Right cardiac atrium (tissue), 5 donors: ENCODE data around the gene RSU1. TPM values are rescaled to one million over a fixed set of nuclear protein-coding genes. Genes with fewer than 3 reads are reported as not detected.

Experiments
- ATAC-seq, 2 donors: fragments of 200-7000 bp; cut with Tn5 transposase; one replicate each; pipeline versions ENCODE4 v1.8.0 to v1.9.1; 2020; ENCODE audit warnings: moderate library complexity in 2 of 2, mild to moderate bottlenecking in 1 of 2
- DNase-seq, 3 donors: peaks; one replicate each; pipeline ENCODE4 v3.0.0-alpha.2; 2020
- H3K27ac ChIP-seq: one replicate; pipeline ENCODE4 v1.5.1; 2013; ENCODE audit warnings: mild to moderate bottlenecking, low read length, control low read depth, moderate library complexity
- H3K27me3 ChIP-seq: one replicate; pipeline ENCODE4 v1.6.1; 2013; ENCODE audit not compliant: control insufficient read depth, insufficient read depth
- H3K4me1 ChIP-seq: one replicate; pipeline ENCODE4 v1.6.1; 2013; ENCODE audit warnings: low read length; ENCODE audit not compliant: control insufficient read depth, insufficient read depth
- H3K4me3 ChIP-seq: one replicate; pipeline ENCODE4 v1.5.1; 2013; ENCODE audit warnings: low read length, control low read depth
- H3K9me3 ChIP-seq: one replicate; pipeline ENCODE4 v1.6.1; 2013; ENCODE audit warnings: low read length; ENCODE audit not compliant: control insufficient read depth
- WGBS: extraction: QIAGEN DNeasy Blood & Tissue Kit; methylation state at CpG from one replicate; pipeline ENCODE4 v1.1.7; 2013; 5-methylcytosine and 5-hydroxymethylcytosine counted together
- intact Hi-C, 4 donors: fragments of 100-400 bp; cut with DNase I; formaldehyde crosslinking; loops; one replicate each; pipeline versions ENCODE4 v1.11.0 to v1.14.0; 2022 to 2023
- polyA plus RNA-seq: library from polyadenylated mRNA; stranded (reverse); fragments of 200-250 nt; gene quantifications from one replicate; pipeline ENCODE4 v1.2.3, GENCODE V29; 2013
- total RNA-seq, 4 donors: library from RNA; stranded (reverse); fragmentation: NEBNext Ultra II Directional; extraction: Animal tissue kit (Norgen Biotek cat#: 25700); gene quantifications; one replicate each; pipeline ENCODE4 v1.2.1, GENCODE V29; 2021
- donor health status: healthy with polysubstance abuse.
- donor health status: DM: no; HTN: yes; CAD: no.
- donor health status: DM: no; HTN: no; CAD: no.
- donor health status: DM: no; HTN: yes; CAD: no; lungs with severe emphysema.
- donor health status: DM: yes; HTN: yes; CAD: no.

Gene RSU1
- total and polyA plus RNA-seq, 5 donors: 44.4 to 53.4 (median 48.2) TPM

GRCh38 chr10:16606923-16607322 lies 210.3 kb downstream of the RSU1 start:
- Histone ChIP-seq H3K4me1 (peaks cover 3% of the 10 kb centered on the region), H3K9me3 (no peaks in the 10 kb centered on the region), H3K27ac (no peak overlapping the region), H3K27me3 (no peaks in the 10 kb centered on the region), H3K4me3 (no peak overlapping the region)
- 95% methylated on average over 8 of the region's 8 CpGs for WGBS
- intact Hi-C loops: no loop called here
- DNase-seq (no peak), ATAC-seq (no peak)

- WGBS: 81% methylated on average over 6 of the region's 6 CpGs
- no peak for ATAC-seq
- no peak overlapping the region for H3K4me3 ChIP-seq
- intact Hi-C loops: no loop called here
- H3K9me3 ChIP-seq: no peaks in the 10 kb centered on the region
- DNase-seq: no peak
- no peak overlapping the region for H3K27ac ChIP-seq
- H3K27me3 ChIP-seq: no peaks in the 10 kb centered on the region
- peaks cover 3% of the 10 kb centered on the region for H3K4me1 ChIP-seq
These were observed 210.8 kb downstream of the RSU1 start for GRCh38 chr10:16606421-16606820.

- H3K9me3 ChIP-seq: no peaks in the 10 kb centered on the region
- ATAC-seq (no peak), DNase-seq (no peak)
- 90% methylated on average over 2 of the region's 2 CpGs for WGBS
- no peak overlapping the region for H3K27ac ChIP-seq
- H3K4me1 ChIP-seq: no peaks in the 10 kb centered on the region
- intact Hi-C loops: no loop called here
- H3K27me3 ChIP-seq: no peaks in the 10 kb centered on the region
- no peak overlapping the region for H3K4me3 ChIP-seq
These were observed 213.9 kb downstream of the RSU1 start for GRCh38 chr10:16603308-16603707.

DNA sequence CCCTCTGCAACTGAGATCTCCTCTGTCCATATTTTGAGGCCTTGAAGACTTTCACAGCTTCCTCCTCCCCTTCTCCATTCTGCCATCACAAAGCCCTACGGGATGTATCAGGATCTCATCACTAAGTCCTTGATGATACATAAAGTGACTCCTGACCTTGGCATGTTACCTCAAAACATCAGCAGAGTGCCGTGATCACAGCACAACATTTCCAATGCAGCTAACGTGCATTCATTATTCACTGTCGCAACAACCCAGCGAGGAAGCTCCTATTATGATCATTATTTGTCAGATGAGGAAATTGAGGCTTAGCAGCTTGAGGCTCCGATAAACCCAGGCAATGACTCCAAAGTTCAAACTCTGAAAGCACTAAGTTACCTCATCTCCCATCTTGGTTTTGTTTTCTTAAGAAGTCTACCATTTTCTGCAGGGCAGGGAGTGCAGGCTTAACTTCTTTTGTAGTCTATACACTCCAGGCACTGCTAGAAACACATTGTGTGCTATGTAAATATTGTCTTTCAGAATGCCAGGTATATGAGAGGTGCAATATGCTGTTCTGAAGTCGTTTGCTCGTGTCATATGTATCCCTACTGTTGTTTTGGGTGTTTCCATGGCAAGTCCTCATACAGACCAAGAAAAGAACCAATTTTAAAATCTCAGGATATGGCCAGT lies 215.0 kb downstream of the RSU1 start:
- no peaks in the 10 kb centered on the region for H3K4me1 ChIP-seq
- ATAC-seq: no peak
- no peak overlapping the region for H3K27ac ChIP-seq
- H3K9me3 ChIP-seq: no peaks in the 10 kb centered on the region
- intact Hi-C loops: no loop called here
- 75% methylated on average over 8 of the region's 8 CpGs for WGBS
- no peak for DNase-seq
- H3K4me3 ChIP-seq: no peak overlapping the region
- H3K27me3 ChIP-seq: no peaks in the 10 kb centered on the region

- H3K27ac ChIP-seq: no peak overlapping the region
- no peak overlapping the region for H3K4me3 ChIP-seq
- DNase-seq: peak in 1 of 3 donors; percentile 55
- WGBS: 80% methylated on average over 8 of the region's 8 CpGs
- intact Hi-C loops: loop anchor here in 1 of 4 donors (2.0 kb wide), 1 partner anchor 63 kb away; no protein-coding TSS in a partner anchor
- peak in 1 of 2 donors; percentile 17 for ATAC-seq
- H3K9me3 ChIP-seq: no peaks in the 10 kb centered on the region
- no peaks in the 10 kb centered on the region for H3K27me3 ChIP-seq
- H3K4me1 ChIP-seq: no peaks in the 10 kb centered on the region
These were observed 217.6 kb downstream of the RSU1 start for GRCh38 chr10:16599662-16600061.

- 91% methylated on average over 11 of the region's 11 CpGs for WGBS
- intact Hi-C loops: no loop called here
These were observed 219.6 kb downstream of the RSU1 start for GRCh38 chr10:16597656-16598055.

DNA sequence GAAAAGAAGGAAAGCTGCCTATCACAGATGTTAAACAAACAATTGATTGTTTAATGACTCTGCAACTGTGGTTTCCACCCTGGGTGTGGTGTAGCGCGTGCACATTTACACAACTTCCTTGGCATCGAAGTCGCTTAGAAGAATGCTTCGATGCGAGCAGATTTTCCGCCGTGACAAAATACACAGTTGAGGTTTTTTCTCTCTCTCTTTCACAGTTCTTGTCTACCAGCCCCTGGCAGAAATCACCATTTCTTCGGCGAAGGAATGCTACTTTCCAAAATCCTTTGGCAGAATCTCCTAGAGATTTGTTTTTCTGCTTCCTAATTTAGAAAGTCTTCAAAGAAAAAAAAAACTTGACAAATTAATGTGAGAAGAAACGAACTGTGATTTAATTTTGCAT lies 224.8 kb downstream of the RSU1 start:
- Histone ChIP-seq H3K27ac (no peak overlapping the region), H3K4me1 (no peaks in the 10 kb centered on the region), H3K9me3 (no peaks in the 10 kb centered on the region), H3K4me3 (no peak overlapping the region), H3K27me3 (no peaks in the 10 kb centered on the region)
- 66% methylated on average over 11 of the region's 11 CpGs for WGBS
- intact Hi-C loops: no loop called here
- ATAC-seq (no peak), DNase-seq (peak in 2 of 3 donors; percentile 17 to 53)

More at GRCh38 chr10:16597656-16598055, 219.6 kb downstream of the RSU1 start:
- no peak overlapping the region for H3K27ac ChIP-seq
- H3K9me3 ChIP-seq: no peaks in the 10 kb centered on the region
- DNase-seq: no peak
- no peak for ATAC-seq
- no peaks in the 10 kb centered on the region for H3K4me1 ChIP-seq
- H3K4me3 ChIP-seq: no peak overlapping the region
- H3K27me3 ChIP-seq: no peaks in the 10 kb centered on the region

DNA sequence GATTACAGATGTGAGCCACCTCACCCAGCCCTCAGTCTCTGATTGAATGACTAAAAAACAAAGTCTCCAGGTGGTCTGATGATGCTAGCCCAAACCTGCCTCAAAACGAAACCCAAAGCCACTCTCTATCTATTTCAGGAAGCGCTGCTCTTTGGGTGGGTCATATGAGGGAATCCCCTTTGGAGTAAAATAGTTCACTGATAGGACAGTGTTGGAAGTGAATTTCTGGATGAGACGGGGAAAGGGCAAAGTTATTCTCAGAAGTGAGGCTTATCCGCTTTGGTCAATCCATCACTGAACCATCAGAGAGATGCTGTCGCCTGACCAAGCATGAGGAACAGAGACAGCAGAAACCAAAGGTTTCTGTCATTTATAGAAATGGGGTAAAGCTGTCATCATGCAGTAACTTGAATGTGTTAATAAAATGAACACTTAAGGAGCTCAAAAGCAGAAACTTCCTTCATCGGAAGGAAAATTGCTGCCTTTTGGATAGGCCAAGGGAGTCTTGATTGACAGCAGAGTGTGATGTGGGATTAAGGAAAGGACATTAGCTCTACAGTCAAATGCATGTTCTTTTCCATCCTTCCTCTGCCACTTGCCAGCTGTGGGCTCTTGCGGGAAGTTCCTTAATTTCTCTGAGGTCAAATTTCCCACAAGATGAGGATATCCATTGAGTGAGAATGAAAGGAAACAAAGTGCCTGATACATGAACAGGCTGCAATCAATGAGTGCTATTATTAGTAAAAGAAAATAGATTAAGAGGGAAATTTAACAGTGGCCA lies 230.7 kb downstream of the RSU1 start:
- DNase-seq: no peak
- 85% methylated on average over 7 of the region's 7 CpGs for WGBS

DNA sequence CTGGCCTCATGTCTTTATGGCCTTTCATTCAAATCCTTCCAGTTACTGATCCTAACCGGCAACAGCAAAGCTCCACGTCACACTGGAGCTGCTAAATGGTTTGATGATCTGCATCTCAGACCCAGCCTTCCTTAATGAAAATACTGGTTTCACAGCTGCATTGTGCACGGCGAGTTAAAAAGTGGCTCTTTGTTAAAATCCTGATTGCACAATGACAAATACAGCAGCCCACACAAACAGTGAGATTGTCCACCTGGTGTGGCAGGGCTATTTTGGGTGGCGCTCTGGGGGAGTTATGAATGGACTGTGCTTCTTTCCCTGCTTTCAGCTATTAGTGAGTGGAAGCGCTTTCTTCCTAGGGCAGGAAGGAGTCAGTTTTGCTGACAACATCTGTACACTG lies 232.1 kb downstream of the RSU1 start:
- Histone ChIP-seq H3K27ac (no peak overlapping the region), H3K4me3 (no peak overlapping the region), H3K27me3 (no peaks in the 10 kb centered on the region), H3K4me1 (no peaks in the 10 kb centered on the region), H3K9me3 (no peaks in the 10 kb centered on the region)
- DNase-seq (no peak), ATAC-seq (no peak)
- intact Hi-C loops: no loop called here
- 72% methylated on average over 6 of the region's 6 CpGs for WGBS

More for the DNA sequence above, 230.7 kb downstream of the RSU1 start:
- Histone ChIP-seq H3K4me1 (no peaks in the 10 kb centered on the region), H3K9me3 (no peaks in the 10 kb centered on the region), H3K4me3 (no peak overlapping the region), H3K27ac (no peak overlapping the region), H3K27me3 (no peaks in the 10 kb centered on the region)
- no peak for ATAC-seq
- intact Hi-C loops: no loop called here

GRCh38 chr10:16583382-16583781 lies 233.8 kb downstream of the RSU1 start:
- no peaks in the 10 kb centered on the region for H3K4me1 ChIP-seq
- no peak overlapping the region for H3K4me3 ChIP-seq
- peak; percentile 65 to 80 for ATAC-seq
- no peaks in the 10 kb centered on the region for H3K27me3 ChIP-seq
- no peak for DNase-seq
- intact Hi-C loops: no loop called here
- H3K27ac ChIP-seq: no peak overlapping the region
- WGBS: 61% methylated on average over 10 of the region's 10 CpGs
- H3K9me3 ChIP-seq: no peaks in the 10 kb centered on the region

GRCh38 chr10:16581202-16581601 lies 236.0 kb downstream of the RSU1 start:
- WGBS: 91% methylated on average over 3 of the region's 3 CpGs
- no peak for ATAC-seq
- intact Hi-C loops: no loop called here

More at GRCh38 chr10:16581202-16581601, 236.0 kb downstream of the RSU1 start:
- Histone ChIP-seq H3K9me3 (no peaks in the 10 kb centered on the region), H3K4me3 (no peak overlapping the region), H3K4me1 (no peaks in the 10 kb centered on the region), H3K27ac (no peak overlapping the region), H3K27me3 (no peaks in the 10 kb centered on the region)
- DNase-seq: no peak
